Trophoblast cell (in vitro differentiated cells and primary cell): Measurements from ENCODE around the gene RNF222.
A peak's percentile ranks its signal among the peaks of the same experiment; 100 is the strongest.
"Not testable (repeated sequence)": the region's sequence is repeated elsewhere in the genome, so short reads cannot be mapped to it uniquely, and the experiment has no call there.

ENCODE experiments used
- DNase-seq, 2 donors: peaks; one replicate each; pipeline ENCODE4 v3.0.0-alpha.2; 2016
- H2AFZ ChIP-seq: 2 replicates; pipeline ENCODE4 v1.6.1; 2013; ENCODE audit warnings: low read length, moderate library complexity, mild to moderate bottlenecking; ENCODE audit not compliant: insufficient read depth, poor library complexity
- H2AK5ac ChIP-seq: 2 replicates; pipeline ENCODE4 v1.6.1; 2013; ENCODE audit warnings: mild to moderate bottlenecking, low read length
- H2BK120ac ChIP-seq: 2 replicates; pipeline ENCODE4 v1.6.1; 2013; ENCODE audit warnings: low read length, mild to moderate bottlenecking, moderate library complexity; ENCODE audit not compliant: insufficient read depth, poor library complexity
- H2BK12ac ChIP-seq: 2 replicates; pipeline ENCODE4 v1.6.1; 2013; ENCODE audit warnings: mild to moderate bottlenecking, low read length, moderate library complexity
- H2BK5ac ChIP-seq: 2 replicates; pipeline ENCODE4 v1.6.1; 2013; ENCODE audit warnings: low read length, low read depth, moderate library complexity, mild to moderate bottlenecking; ENCODE audit not compliant: poor library complexity
- H3K14ac ChIP-seq: 2 replicates; pipeline ENCODE4 v1.6.1; 2013; ENCODE audit warnings: mild to moderate bottlenecking, low read length
- H3K18ac ChIP-seq: 2 replicates; pipeline ENCODE4 v1.6.1; 2013; ENCODE audit warnings: mild to moderate bottlenecking, low read length
- H3K23ac ChIP-seq: 2 replicates; pipeline ENCODE4 v1.6.1; 2013; ENCODE audit warnings: low read length
- H3K27ac ChIP-seq: 2 replicates; pipeline ENCODE4 v1.5.1; 2013; ENCODE audit warnings: low read depth, mild to moderate bottlenecking, inconsistent platforms, low read length, moderate library complexity
- H3K27me3 ChIP-seq: 2 replicates; pipeline ENCODE4 v1.6.1; 2013; ENCODE audit warnings: inconsistent platforms, mild to moderate bottlenecking, low read length, moderate library complexity; ENCODE audit not compliant: insufficient read depth
- H3K36me3 ChIP-seq, 2 experiments: 1 replicate in 1 of 2; 2 replicates in 1 of 2; pipeline ENCODE4 v1.6.1; 2013; ENCODE audit warnings: low read length in 2 of 2, mild to moderate bottlenecking in 2 of 2, moderate library complexity in 1 of 2; ENCODE audit not compliant: insufficient read depth in 2 of 2, control insufficient read depth in 1 of 2
- H3K4ac ChIP-seq: 2 replicates; pipeline ENCODE4 v1.6.1; 2013; ENCODE audit warnings: low read depth, mild to moderate bottlenecking, low read length, moderate library complexity
- H3K4me1 ChIP-seq, 2 experiments: 1 replicate in 1 of 2; 2 replicates in 1 of 2; pipeline ENCODE4 v1.6.1; 2013; ENCODE audit warnings: low read length in 2 of 2, mild to moderate bottlenecking in 2 of 2, moderate library complexity in 1 of 2; ENCODE audit not compliant: insufficient read depth in 2 of 2, control insufficient read depth in 1 of 2
- H3K4me2 ChIP-seq: 2 replicates; pipeline ENCODE4 v1.6.1; 2013; ENCODE audit warnings: inconsistent platforms, mild to moderate bottlenecking, low read length, moderate library complexity
- H3K4me3 ChIP-seq: 2 replicates; pipeline ENCODE4 v1.5.1; 2013; ENCODE audit warnings: mild to moderate bottlenecking, low read depth, low read length, inconsistent platforms
- H3K79me1 ChIP-seq: one replicate; pipeline ENCODE4 v1.6.1; 2013; ENCODE audit warnings: low read length
- H3K79me2 ChIP-seq: 2 replicates; pipeline ENCODE4 v1.6.1; 2013; ENCODE audit warnings: low read length, mild to moderate bottlenecking; ENCODE audit not compliant: control insufficient read depth, insufficient read depth, poor library complexity
- H3K9ac ChIP-seq: 2 replicates; pipeline ENCODE4 v1.6.1; 2013; ENCODE audit warnings: mild to moderate bottlenecking, low read length
- H3K9me3 ChIP-seq: 2 replicates; pipeline ENCODE4 v1.6.1; 2013; ENCODE audit warnings: low read depth, mild to moderate bottlenecking, control low read depth, inconsistent platforms, low read length; ENCODE audit not compliant: insufficient read depth
- H4K12ac ChIP-seq: 2 replicates; pipeline ENCODE4 v1.6.1; 2013; ENCODE audit warnings: low read depth, mild to moderate bottlenecking, low read length, moderate library complexity
- H4K8ac ChIP-seq: 2 replicates; pipeline ENCODE4 v1.6.1; 2013; ENCODE audit warnings: low read depth, mild to moderate bottlenecking, low read length, moderate library complexity
- H4K91ac ChIP-seq: one replicate; pipeline ENCODE4 v1.6.1; 2013; ENCODE audit warnings: low read depth, mild to moderate bottlenecking, low read length, moderate library complexity
- WGBS: extraction: QIAGEN DNeasy Blood & Tissue Kit; methylation state at CpG from one replicate; pipeline ENCODE4 v1.1.7; 2013; ENCODE audit warnings: missing lambda C conversion rate; ENCODE audit not compliant: insufficient read length, insufficient coverage; ENCODE audit errors: extremely low coverage; 5-methylcytosine and 5-hydroxymethylcytosine counted together

Gene RNF222

DNA sequence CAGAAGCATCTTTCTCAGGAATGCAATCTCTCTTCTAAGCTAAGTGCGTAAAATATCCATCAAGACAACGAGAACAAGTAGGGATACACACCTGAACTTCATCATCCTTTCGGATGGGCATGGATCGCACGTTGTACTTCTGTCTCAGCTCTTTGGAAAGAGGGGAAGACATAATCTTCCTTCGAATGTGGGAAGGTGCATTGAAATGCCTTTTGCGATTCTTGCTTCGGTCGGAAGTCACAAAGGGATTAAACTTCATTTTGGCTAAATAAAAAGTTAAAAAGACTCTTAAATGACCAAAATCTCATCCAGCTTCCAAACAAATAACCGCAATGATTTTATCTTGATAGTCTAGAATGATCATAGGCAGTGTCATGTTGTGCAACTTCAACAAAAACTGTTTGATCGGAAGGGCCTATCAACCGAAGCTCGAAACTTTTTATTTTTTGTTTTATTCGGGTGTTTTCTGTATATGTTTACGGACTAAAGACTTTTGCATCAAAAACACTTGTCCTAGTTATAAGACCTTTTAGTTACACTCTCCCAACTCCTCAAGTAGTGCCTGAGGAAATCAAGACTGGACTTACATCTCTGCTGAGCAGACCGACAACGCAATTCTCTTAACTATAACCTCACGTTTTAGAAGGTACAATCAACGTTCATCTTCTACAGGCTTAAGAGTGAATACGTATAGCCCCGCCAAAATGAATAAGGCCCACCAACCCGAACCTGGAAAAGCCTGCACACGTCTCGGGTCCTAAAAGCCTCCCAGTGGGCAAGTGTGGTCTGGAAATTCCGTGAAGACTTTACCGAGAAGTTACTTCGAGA lies 15.4 kb downstream of the RNF222 start:
- peak overlapping the region; percentile 70 for H4K8ac ChIP-seq
- no peaks in the 10 kb centered on the region for H3K27me3 ChIP-seq
- no CpG with 5 or more reads among the region's 27 CpGs for WGBS
- H3K27ac ChIP-seq: no peak overlapping the region
- no peak overlapping the region for H2AK5ac ChIP-seq
- no peak overlapping the region for H2AFZ ChIP-seq
- peak overlapping the region; percentile 85 for H3K9ac ChIP-seq
- peak overlapping the region; percentile 49 for H3K4ac ChIP-seq
- no peak overlapping the region for H3K23ac ChIP-seq
- H2BK5ac ChIP-seq: no peak overlapping the region
- no peak overlapping the region for H2BK120ac ChIP-seq
- DNase-seq: peak in 1 of 2 donors; percentile 22
- peak overlapping the region; percentile 73 for H3K4me2 ChIP-seq
- H3K18ac ChIP-seq: no peak overlapping the region
- peaks cover 17 to 37% of the 10 kb centered on the region in 2 experiments for H3K36me3 ChIP-seq
- H3K9me3 ChIP-seq: no peaks in the 10 kb centered on the region
- peaks cover 15 to 17% of the 10 kb centered on the region in 2 experiments for H3K4me1 ChIP-seq
- H2BK12ac ChIP-seq: no peak overlapping the region
- H3K4me3 ChIP-seq: peak overlapping the region; percentile 76
- no peak overlapping the region for H3K14ac ChIP-seq
- H3K79me1 ChIP-seq: peaks cover 22% of the 10 kb centered on the region
- no peak overlapping the region for H4K12ac ChIP-seq
- H3K79me2 ChIP-seq: peaks cover 13% of the 10 kb centered on the region
- H4K91ac ChIP-seq: peak overlapping the region; percentile 27

DNA sequence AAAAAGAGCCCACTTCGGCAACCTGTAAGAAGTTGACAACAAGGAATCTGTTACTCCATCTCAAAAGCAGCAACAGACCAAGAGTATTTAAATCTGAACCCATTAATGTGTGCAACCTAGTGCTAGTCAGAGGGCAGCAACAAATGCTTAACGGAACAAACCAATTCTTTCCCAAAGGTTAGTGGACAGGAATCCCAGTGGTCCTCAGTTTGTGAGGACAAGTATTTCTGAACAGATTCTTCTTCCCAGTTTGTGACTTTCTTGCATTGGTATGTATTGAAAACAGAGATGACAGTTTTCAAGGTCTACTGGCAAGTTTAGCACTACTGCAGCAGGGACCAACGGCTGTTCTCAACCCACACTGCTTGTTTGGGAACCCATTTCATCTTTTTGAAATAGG lies 17.6 kb downstream of the RNF222 start:
- Histone ChIP-seq H3K18ac (no peak overlapping the region), H2BK12ac (no peak overlapping the region), H2AK5ac (no peak overlapping the region), H2AFZ (no peak overlapping the region), H4K91ac (no peak overlapping the region), H3K9me3 (no peaks in the 10 kb centered on the region), H2BK5ac (no peak overlapping the region), H3K79me1 (peaks cover 21% of the 10 kb centered on the region), H3K9ac (no peak overlapping the region), H3K4ac (no peak overlapping the region), H2BK120ac (no peak overlapping the region), H3K4me3 (no peak overlapping the region), H3K27me3 (no peaks in the 10 kb centered on the region), H3K4me2 (no peak overlapping the region), H3K27ac (no peak overlapping the region), H3K4me1 (peaks cover 10 to 13% of the 10 kb centered on the region in 2 experiments), H4K12ac (no peak overlapping the region), H3K23ac (no peak overlapping the region), H4K8ac (no peak overlapping the region), H3K79me2 (peaks cover 15% of the 10 kb centered on the region), H3K14ac (no peak overlapping the region), H3K36me3 (peaks cover 17 to 40% of the 10 kb centered on the region in 2 experiments)
- no peak for DNase-seq
- WGBS: no CpG with 5 or more reads among the region's 3 CpGs

DNA sequence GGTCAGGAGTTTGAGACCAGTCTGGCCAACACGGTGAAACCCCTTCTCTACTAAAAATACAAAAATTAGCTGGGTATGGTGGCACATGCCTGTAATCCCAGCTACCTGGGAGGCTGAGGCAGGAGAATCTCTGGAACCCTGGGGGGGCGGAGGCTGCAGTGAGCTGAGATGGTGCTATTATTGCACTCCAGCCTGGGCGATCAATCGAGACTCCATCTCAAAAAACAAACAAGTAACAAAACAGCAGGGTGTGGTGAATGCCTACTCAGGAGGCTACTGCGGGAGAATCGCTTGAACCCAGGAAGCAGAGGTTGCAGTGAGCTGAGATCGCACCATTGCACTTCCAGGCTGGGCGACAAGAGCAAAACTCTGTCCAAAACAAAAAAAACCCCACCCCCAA lies 19.5 kb downstream of the RNF222 start:
- H2BK120ac ChIP-seq, H3K9ac ChIP-seq, H4K12ac ChIP-seq, H2BK5ac ChIP-seq, H3K27me3 ChIP-seq, H3K18ac ChIP-seq, H2AFZ ChIP-seq, H4K91ac ChIP-seq, H3K4me2 ChIP-seq, H3K4me3 ChIP-seq, H3K79me1 ChIP-seq, H2AK5ac ChIP-seq, DNase-seq, H3K4ac ChIP-seq, H4K8ac ChIP-seq, H3K9me3 ChIP-seq, H3K27ac ChIP-seq, H3K23ac ChIP-seq, H2BK12ac ChIP-seq, H3K14ac ChIP-seq, H3K4me1 ChIP-seq, H3K79me2 ChIP-seq: not testable (repeated sequence)
- peaks cover 19 to 40% of the 10 kb centered on the region in 2 experiments for H3K36me3 ChIP-seq
- no CpG with 5 or more reads among the region's 8 CpGs for WGBS

DNA sequence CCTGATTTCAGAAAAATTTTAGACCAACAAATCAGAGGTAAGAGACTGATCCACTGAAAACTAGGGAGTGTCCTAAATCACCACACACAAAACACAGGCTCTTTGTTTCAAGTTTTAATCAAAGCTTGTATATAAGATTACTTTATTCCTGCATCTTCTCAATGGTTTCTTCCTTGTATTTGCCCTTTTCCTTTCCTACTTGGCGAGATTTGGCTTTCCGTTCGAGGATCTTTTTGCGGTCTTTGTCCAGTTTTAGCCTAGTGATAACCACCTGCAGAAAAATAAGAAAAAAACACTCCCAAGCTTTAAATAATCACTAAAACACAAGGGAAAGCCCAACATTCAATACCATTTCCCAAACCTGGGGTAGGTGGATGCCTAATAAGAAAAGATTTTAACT lies 20.2 kb downstream of the RNF222 start:
- no peaks in the 10 kb centered on the region for H3K27me3 ChIP-seq
- no CpG with 5 or more reads among the region's 4 CpGs for WGBS
- no peak overlapping the region for H4K91ac ChIP-seq
- no peak overlapping the region for H4K8ac ChIP-seq
- no peak overlapping the region for H3K18ac ChIP-seq
- no peak overlapping the region for H2BK12ac ChIP-seq
- no peak overlapping the region for H4K12ac ChIP-seq
- no peaks in the 10 kb centered on the region for H3K9me3 ChIP-seq
- no peak overlapping the region for H3K4me2 ChIP-seq
- no peak overlapping the region for H3K23ac ChIP-seq
- peaks cover 3% of the 10 kb centered on the region for H3K79me1 ChIP-seq
- H2AFZ ChIP-seq: no peak overlapping the region
- H3K4me3 ChIP-seq: no peak overlapping the region
- no peak overlapping the region for H2BK120ac ChIP-seq
- no peak overlapping the region for H3K4ac ChIP-seq
- H3K4me1 ChIP-seq: peaks cover 6 to 10% of the 10 kb centered on the region in 2 experiments
- H3K27ac ChIP-seq: no peak overlapping the region
- peaks cover 19 to 40% of the 10 kb centered on the region in 2 experiments for H3K36me3 ChIP-seq
- H3K14ac ChIP-seq: no peak overlapping the region
- H3K9ac ChIP-seq: no peak overlapping the region
- no peak overlapping the region for H2BK5ac ChIP-seq
- H3K79me2 ChIP-seq: peaks cover 7% of the 10 kb centered on the region
- no peak overlapping the region for H2AK5ac ChIP-seq
- DNase-seq: no peak
